ENCODE measurements around the gene WDR91. TPM values are rescaled to one million over a fixed set of nuclear protein-coding genes. Genes with fewer than 3 reads are reported as not detected.

Gene WDR91
- total RNA-seq, 2 donors from 2014 or later: 9.2 to 11.3 TPM

DNA sequence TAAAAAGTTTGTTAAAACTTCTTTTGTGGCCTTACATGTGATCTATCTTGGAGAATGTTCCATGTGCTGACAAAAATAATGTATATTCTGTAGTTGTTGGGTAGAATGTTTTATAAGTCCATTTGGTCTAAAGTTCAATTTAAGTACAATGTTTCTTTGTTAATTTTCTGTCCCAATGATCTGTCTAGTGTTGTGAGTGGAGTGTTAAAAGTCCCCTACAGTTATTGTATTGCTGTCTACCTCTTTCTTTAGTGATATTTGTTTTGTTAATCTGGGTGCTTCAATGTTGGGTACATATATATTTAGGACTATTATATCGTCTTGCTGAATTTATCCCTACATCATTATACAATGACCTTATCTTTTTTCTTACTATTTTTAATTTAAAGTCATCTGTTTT lies 56.6 kb downstream of the WDR91 start:
- intact Hi-C loops (cut with DNase I): no loop called here
- DNase-seq (ENCODE audit: low spot score): no peak

DNA sequence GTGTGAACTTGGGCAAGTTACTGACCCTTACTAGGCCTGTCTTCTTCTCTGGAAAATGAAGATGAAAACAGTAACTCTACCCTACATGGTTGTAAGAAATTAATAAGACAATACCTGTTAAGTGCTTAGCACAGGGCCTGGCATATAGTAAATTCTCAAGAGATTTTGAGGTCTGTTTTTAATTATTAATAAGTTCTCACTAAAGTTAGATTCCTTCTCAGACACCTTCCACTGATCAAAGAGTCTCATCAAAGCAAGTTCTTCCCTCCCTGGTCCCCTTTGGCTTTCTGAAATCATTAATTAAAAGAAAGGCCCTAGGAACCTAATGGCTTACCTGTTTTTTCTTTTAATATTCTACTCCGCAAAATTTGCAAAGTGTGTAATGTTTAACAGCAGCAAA lies 58.9 kb downstream of the WDR91 start:
- intact Hi-C loops (cut with DNase I): no loop called here
- no peak for DNase-seq (ENCODE audit: low spot score)

DNA sequence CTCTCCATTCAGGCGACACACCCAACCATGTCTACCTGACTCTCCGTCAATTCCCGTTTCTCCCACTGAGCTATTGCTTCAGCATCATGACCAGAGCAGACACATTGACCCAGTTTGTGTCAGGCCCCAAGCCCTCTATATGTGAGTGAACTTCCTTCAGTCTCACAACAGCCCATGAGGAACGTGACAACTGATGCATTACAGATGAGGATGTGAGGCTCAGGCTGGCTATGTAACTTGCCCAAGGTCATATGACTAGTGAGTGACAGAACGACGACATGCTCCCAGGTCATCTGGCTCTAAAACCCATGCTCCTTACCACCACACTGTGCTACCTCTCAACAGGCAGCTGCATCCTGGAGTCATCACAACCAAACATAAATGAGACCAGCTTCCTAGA lies 59.8 kb downstream of the WDR91 start:
- DNase-seq (ENCODE audit: low spot score): no peak
- intact Hi-C loops (cut with DNase I): no loop called here

DNA sequence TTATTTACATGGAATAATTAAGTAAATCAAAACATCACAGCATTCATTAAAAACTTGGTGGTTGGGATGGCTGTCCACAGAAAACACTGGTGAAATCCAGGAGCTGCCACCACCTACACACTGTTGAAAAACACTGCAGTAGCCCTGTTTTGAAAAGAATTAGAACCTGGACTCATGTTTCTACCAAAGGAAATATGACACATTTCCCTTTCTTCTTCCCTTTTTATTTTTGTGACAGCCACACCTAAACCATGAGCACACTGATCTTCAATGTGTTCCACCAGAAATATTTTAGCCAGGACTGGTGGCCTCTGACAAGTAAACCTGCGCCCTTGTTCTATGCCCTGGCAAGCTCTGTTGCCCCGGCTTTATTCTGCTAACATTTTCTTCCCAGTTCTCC lies 60.2 kb downstream of the WDR91 start:
- intact Hi-C loops (cut with DNase I): no loop called here
- no peak for DNase-seq (ENCODE audit: low spot score)

DNA sequence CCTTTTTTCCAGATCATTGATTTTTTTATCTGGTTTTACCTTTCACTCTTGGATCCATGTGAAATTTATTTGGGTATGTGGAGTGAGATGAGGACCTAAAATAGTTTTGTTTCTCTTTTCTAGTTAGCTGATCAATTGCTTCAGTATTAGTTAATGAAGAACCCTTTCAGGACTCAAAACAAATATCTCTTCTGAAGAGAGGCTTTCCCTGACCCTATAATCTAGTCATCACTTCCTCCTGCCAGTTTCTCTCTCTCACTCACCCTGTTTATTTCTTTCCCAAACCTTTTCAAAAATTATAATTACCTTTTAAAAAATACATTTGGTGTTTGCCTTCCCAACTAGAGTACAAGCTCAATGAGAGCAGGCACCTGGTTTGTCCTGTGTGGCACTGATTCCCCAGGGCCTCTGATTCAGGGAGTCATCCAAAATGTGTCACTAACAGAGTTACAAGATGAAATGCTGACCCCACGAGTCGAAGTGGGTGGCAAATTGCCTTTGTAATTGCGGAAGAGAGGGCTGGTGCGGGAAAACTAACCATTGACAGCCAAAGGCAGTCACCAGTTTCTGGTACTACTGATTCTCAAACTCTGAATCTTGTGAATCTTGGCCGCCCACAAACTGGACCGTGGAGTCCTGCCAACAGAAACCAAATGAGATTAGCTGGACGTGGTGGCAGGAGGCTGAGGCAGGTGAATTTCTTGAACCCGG lies 61.1 kb downstream of the WDR91 start:
- DNase-seq (ENCODE audit: low spot score): no peak
- intact Hi-C loops (cut with DNase I): no loop called here

DNA sequence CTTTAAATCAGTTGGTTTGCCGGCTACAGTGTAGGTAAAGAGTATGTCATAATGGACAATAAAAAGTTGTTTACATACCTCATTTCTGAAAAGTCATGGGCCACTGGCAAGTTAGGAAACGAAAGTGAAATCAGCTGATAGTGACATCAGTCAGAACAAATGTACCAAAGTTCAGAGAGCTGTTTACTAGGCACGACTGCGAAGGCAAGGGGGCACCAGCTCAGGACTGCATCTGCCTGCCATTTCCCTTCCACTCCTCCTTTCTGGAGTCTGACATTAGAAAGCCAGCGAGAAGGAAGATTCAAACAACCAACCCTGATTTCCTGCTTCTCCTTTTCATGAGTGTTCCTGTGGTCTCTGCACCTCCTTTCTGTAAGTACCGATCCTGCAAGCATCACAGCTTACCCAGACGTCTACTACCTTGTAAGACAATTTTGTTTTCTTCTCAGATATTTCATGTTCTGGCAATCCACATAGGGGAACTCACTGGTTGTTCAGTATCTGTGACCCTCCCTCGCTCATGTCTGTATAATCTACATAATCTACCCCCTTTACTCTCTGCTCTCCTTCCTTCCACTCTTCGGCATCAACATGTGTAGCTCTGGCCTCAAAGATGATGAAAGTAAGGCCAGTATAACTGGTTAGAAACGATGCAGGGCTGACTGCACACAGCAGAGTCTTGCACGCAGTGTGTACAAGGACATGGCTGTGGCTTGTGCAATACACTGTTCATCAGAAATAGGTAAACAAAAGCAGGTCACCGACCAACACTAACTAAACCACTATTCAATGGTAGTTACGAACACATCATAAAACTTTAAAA lies 63.2 kb downstream of the WDR91 start, which contains the start of gene TMEM140:
Gene TMEM140, plus strand, starts transcription at position 174 of the 823 bp plus-strand sequence. CDS start 16,370 bp downstream, outside the sequence.
- intact Hi-C loops (cut with DNase I): no loop called here
- peak; percentile 78 for DNase-seq (ENCODE audit: low spot score)

DNA sequence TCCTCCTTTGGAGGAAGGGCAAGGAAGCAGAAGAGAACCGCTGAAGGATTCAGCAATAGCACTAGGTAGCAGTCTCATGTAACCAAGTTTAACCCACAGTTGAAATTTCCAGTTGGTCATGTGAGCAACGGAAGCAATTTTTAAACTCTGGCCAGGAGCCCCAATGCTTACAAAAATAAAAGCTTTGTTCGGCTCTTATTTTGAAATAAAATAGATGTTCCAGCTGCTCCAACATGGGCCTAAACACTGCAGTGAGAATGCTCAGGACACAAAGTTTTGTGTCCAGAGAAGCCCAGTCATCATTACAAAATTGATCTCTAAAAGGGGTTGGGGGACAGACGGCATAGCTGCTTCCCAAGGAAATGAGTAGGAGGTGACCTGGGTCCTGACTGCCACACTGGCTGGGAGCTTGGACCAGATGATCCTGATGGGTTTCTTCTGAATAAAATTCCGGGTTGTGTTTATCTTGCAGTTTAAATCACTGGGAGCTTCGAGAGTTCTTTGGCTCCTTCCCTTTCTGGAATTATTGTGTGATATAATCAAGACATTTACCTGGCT lies 63.9 kb downstream of the WDR91 start:
- intact Hi-C loops (cut with DNase I): no loop called here
- no peak for DNase-seq (ENCODE audit: low spot score)

DNA sequence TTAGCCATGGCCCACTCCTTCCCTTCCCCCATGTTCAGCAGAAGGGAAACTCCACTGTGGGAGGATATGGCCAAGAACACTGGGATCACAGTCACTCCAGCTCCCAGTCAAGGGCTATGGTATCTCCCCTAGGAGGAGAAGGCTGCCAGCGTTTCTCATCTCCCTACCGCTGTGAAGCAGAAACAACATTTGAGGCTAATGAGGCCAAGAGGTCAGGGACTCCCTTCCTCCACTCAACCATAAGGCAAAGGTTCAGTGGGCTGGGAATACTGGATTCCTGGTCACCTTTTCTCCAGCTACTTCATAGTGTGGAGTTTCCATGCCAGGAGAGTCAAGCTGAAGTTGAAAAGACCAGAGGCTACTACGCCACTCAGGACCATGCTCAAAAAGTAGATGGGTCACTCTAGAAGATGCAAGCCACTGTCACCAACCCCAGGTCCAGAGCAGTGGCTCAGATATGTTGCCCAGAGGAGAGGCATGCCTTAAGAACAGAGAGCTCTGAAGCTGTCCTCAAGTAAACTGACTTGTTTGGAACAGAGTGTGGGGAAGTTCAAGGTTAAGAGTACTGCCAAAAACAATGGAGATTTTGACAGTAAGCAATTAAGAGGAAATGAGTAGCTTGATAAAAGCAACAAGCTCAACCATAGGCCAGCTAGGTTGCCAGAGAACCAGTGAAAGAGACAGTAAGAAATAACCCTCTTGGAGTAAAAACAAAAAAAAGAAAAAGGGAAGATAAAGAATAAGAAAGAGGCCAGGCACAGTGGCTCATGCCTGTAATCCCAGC lies 67.2 kb downstream of the WDR91 start:
- intact Hi-C loops (cut with DNase I): no loop called here

More for the DNA sequence above, 67.2 kb downstream of the WDR91 start:
- DNase-seq (ENCODE audit: low spot score): no peak

Small RNAs within 50 kb of the gene (microRNA-seq; reads per million reads assigned to microRNA genes)
- 0.26 to 0.32 reads per million in 2 donors for gene MIR6509 (ENCODE audit: borderline microRNAs expressed in 2 of 2)

Other genes with a start within 250 kb of the WDR91 start
- 1 to 10 TPM; 4.3 to 5.6 TPM for gene AGBL3, start 225.0 kb downstream of the WDR91 start, total RNA-seq
- gene TMEM140, start 63.5 kb downstream of the WDR91 start, total RNA-seq: 10 to 100 TPM in 1 of 2 donors, 1 to 10 TPM in 1; 8.8 to 12.2 TPM
- 10 to 100 TPM; 26.8 to 31.7 TPM for gene CYREN, start 40.8 kb downstream of the WDR91 start, total RNA-seq
- not detected for gene STRA8, start 22.3 kb upstream of the WDR91 start, total RNA-seq